Breast epithelium (tissue), 3 donors: ENCODE results near the gene SQSTM1.

Experiments
- CTCF ChIP-seq, 3 donors: fragments of 450-650 bp; IDR thresholded peaks; one replicate each; pipeline ENCODE4 v1.5.1; 2016 to 2017; ENCODE audit warnings: antibody characterized with exemption in 3 of 3, mild to moderate bottlenecking in 3 of 3, moderate library complexity in 3 of 3
- POLR2AphosphoS5 ChIP-seq, 3 donors: sonication (generic); formaldehyde crosslinking; IDR thresholded peaks; one replicate each; pipeline ENCODE4 v1.6.1; 2017; ENCODE audit warnings: antibody characterized with exemption in 3 of 3

DNA sequence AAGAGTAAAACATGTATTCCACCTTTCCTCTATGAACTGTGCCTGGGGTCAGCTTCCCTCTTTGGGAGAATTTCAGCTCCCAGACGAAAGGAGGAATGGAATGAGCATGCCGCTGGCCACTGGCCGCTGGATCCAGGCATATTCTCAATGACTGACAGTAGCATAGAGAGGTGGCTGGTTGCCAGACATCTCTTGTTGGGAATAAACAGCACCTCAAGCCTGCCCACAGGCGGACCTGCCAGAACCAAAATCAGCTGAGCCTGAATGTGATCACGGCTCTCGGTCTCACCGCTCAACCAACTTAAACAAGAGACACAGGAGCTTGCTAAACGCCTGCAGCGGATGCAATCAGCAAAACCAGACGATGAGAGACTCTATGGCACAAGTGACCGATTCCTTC is 66.4 kb downstream of the SQSTM1 start:
- TF ChIP-seq CTCF (IDR thresholded peaks at IDR 0.05) (no peak), POLR2AphosphoS5 (IDR thresholded peaks at IDR 0.05) (no peak)
